Gastrocnemius medialis (tissue), 4 donors: ENCODE results near the gene NT5E.

Source experiments
- POLR2A ChIP-seq, 2 donors: fragments of 450-650 bp; IDR thresholded peaks; one replicate each; pipeline ENCODE4 v1.6.1; 2017; ENCODE audit warnings: antibody characterized with exemption in 2 of 2, mild to moderate bottlenecking in 2 of 2, moderate library complexity in 2 of 2
- TF ChIP-seq, protein P1 (sequence below), 5 experiments: fragments of 450-650 bp in 3 of 5; fragments of 200-600 bp in 2 of 5; sonication (generic) in 2 of 5; IDR thresholded peaks in 4 of 5; conservative IDR thresholded peaks in 1 of 5; 1 replicate in 4 of 5; 2 replicates in 1 of 5; pipeline ENCODE4 v1.5.1; 2016 to 2019; ENCODE audit warnings: antibody characterized with exemption in 5 of 5, mild to moderate bottlenecking in 3 of 5, moderate library complexity in 3 of 5

DNA sequence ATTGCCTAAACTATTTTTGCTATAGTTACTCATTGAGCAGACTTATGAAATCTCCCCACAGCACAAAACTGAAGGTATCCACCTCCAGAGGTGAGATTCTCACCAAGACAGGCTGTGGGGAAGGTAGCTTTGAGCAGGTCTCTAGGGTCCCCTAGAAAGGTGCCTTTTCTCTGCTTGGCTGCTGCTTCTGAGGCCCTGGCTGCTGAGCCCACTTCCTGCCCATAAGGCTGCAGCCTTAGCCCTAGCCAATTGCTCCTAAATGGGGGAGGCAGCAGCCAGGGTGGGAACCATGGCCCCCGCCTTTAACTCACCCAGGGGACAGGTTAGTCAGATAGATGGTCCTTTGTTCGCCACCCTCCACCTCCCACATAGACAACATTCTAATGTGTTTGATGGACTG is 3.6 kb downstream of the NT5E start:
- no peak for TF ChIP-seq POLR2A (IDR thresholded peaks at IDR 0.05)
- TF ChIP-seq, protein P1, sequence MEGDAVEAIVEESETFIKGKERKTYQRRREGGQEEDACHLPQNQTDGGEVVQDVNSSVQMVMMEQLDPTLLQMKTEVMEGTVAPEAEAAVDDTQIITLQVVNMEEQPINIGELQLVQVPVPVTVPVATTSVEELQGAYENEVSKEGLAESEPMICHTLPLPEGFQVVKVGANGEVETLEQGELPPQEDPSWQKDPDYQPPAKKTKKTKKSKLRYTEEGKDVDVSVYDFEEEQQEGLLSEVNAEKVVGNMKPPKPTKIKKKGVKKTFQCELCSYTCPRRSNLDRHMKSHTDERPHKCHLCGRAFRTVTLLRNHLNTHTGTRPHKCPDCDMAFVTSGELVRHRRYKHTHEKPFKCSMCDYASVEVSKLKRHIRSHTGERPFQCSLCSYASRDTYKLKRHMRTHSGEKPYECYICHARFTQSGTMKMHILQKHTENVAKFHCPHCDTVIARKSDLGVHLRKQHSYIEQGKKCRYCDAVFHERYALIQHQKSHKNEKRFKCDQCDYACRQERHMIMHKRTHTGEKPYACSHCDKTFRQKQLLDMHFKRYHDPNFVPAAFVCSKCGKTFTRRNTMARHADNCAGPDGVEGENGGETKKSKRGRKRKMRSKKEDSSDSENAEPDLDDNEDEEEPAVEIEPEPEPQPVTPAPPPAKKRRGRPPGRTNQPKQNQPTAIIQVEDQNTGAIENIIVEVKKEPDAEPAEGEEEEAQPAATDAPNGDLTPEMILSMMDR (IDR thresholded peaks at IDR 0.05 in 4 of 5, conservative IDR thresholded peaks at IDR 0.05 in 1 of 5), result no peak
